Right ventricle myocardium inferior (tissue), 1 donor: ENCODE results near the gene ALAD. TPM values are rescaled to one million over a fixed set of nuclear protein-coding genes. Genes with fewer than 3 reads are reported as not detected.

Experiments used
- total RNA-seq: library from RNA; stranded (reverse); fragmentation: NEBNext Ultra II Directional; extraction: Animal tissue kit (Norgen Biotek cat#: 25700); gene quantifications from one replicate; pipeline ENCODE4 v1.2.1, GENCODE V29; 2021
- donor health status: DM: no; HTN: yes; CAD: no; lungs with severe emphysema.

The ALAD gene
- total RNA-seq, 1 donor from 2014 or later: 136 TPM

Other genes with a start within 250 kb of the ALAD start
- gene FKBP15, start 180.0 kb downstream of the ALAD start, total RNA-seq: 19.4 TPM
- 12.0 TPM for gene SLC31A1, start 179.7 kb downstream of the ALAD start, total RNA-seq
- gene CDC26, start 125.7 kb downstream of the ALAD start, total RNA-seq: 38.3 TPM
- 11.0 TPM for gene PRPF4, start 125.6 kb downstream of the ALAD start, total RNA-seq
- not detected for gene RNF183, start 97.9 kb downstream of the ALAD start, total RNA-seq
- gene WDR31, start 61.0 kb downstream of the ALAD start, total RNA-seq: 13.0 TPM
- gene BSPRY, start 51.7 kb downstream of the ALAD start, total RNA-seq: 0.35 TPM
- gene HDHD3, start 24.3 kb downstream of the ALAD start, total RNA-seq: 10.5 TPM
- gene POLE3, start 9.4 kb upstream of the ALAD start, total RNA-seq: 22.6 TPM
- gene C9orf43, start 9.5 kb upstream of the ALAD start, total RNA-seq: 0.24 TPM
- gene RGS3, start 62.4 kb upstream of the ALAD start, total RNA-seq: 139 TPM